B cell (primary cell): ENCODE results near the gene TBX4.

Experiments used
- EZH2 ChIP-seq: IDR thresholded peaks from 2 replicates; pipeline ENCODE4 v1.6.1; 2012; ENCODE audit warnings: borderline replicate concordance, low read depth, mild to moderate bottlenecking, moderate library complexity, low read length; ENCODE audit not compliant: insufficient read depth, poor library complexity, severe bottlenecking
- TF ChIP-seq, protein P1 (sequence below): fragments of 200-600 bp; IDR thresholded peaks from one replicate; pipeline ENCODE4 v1.8.0; 2022; ENCODE audit warnings: antibody characterized with exemption, mild to moderate bottlenecking

- TF ChIP-seq, protein P1, sequence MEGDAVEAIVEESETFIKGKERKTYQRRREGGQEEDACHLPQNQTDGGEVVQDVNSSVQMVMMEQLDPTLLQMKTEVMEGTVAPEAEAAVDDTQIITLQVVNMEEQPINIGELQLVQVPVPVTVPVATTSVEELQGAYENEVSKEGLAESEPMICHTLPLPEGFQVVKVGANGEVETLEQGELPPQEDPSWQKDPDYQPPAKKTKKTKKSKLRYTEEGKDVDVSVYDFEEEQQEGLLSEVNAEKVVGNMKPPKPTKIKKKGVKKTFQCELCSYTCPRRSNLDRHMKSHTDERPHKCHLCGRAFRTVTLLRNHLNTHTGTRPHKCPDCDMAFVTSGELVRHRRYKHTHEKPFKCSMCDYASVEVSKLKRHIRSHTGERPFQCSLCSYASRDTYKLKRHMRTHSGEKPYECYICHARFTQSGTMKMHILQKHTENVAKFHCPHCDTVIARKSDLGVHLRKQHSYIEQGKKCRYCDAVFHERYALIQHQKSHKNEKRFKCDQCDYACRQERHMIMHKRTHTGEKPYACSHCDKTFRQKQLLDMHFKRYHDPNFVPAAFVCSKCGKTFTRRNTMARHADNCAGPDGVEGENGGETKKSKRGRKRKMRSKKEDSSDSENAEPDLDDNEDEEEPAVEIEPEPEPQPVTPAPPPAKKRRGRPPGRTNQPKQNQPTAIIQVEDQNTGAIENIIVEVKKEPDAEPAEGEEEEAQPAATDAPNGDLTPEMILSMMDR, result no peak
- TF ChIP-seq EZH2, result no peak
Measured at GRCh38 chr17:61488878-61489718, 36.9 kb downstream of the TBX4 start.
